ENCODE data around the gene SYDE2.
"Not testable (repeated sequence)": the region's sequence is repeated elsewhere in the genome, so short reads cannot be mapped to it uniquely, and the experiment has no call there.

Gene SYDE2

DNA sequence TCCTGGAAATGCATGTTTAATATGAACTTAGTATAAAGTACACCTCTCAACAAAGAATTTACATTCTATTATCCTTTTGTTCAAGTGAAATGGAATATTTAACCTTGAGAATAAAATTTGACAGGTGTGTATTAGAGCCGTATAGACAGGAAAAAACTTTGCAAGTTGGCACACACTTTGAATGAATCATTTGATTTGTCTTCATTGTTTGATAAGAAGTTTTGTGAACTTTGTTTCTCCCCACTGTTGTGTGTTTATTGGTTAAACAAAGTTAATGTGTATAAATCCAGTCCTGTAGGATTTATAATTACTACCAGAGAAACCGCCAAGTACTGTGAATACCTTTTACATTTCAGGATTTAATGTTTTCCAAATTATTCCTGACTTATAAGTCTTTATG, 2.0 kb downstream of the SYDE2 start:
- H3K27ac ChIP-seq, result no peak overlapping the region
- TF ChIP-seq, protein P1, sequence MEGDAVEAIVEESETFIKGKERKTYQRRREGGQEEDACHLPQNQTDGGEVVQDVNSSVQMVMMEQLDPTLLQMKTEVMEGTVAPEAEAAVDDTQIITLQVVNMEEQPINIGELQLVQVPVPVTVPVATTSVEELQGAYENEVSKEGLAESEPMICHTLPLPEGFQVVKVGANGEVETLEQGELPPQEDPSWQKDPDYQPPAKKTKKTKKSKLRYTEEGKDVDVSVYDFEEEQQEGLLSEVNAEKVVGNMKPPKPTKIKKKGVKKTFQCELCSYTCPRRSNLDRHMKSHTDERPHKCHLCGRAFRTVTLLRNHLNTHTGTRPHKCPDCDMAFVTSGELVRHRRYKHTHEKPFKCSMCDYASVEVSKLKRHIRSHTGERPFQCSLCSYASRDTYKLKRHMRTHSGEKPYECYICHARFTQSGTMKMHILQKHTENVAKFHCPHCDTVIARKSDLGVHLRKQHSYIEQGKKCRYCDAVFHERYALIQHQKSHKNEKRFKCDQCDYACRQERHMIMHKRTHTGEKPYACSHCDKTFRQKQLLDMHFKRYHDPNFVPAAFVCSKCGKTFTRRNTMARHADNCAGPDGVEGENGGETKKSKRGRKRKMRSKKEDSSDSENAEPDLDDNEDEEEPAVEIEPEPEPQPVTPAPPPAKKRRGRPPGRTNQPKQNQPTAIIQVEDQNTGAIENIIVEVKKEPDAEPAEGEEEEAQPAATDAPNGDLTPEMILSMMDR (conservative IDR thresholded peaks at IDR 0.05), result no peak

DNA sequence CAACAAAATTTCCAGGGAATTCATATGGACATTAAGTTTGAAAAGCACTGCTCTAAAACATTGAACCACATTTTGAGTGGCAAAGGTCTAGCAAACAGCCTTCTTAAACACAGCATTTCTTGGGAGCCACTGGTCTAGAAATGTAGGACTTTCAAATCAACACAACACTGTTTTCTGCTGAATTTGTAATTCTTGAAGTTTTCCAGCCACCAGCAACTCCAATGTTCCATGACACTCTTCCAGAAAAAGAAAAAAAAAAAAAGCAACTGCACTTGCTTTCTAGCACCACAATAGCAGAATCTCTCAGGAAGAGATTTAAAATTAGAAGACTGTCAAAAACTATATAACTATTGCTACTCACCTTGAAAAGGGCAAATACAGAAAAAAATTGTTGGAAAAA, 4.5 kb downstream of the SYDE2 start:
- no peak overlapping the region for H3K27ac ChIP-seq
- TF ChIP-seq, protein P1 (conservative IDR thresholded peaks at IDR 0.05), result no peak

DNA sequence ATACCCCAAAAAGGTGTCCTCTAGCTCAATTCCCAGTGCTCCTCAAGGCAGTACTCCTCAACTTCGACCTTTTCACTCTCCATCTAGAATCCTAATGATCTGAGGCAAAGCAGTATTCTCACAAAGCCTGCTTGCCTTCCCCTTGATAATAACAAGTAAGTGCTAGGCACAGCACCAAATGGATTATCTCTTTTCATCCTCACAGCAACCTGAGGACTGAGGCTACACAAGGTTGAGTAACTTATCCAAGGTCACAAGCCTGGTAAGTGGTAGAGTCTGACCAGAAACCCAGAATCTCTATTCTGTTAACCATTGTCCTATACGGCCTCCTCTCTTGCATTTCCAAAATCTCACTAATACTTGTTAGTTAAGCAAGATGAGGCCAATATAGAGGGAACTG, 5.1 kb downstream of the SYDE2 start:
- TF ChIP-seq, protein P1 (conservative IDR thresholded peaks at IDR 0.05), result no peak
- no peak overlapping the region for H3K27ac ChIP-seq

DNA sequence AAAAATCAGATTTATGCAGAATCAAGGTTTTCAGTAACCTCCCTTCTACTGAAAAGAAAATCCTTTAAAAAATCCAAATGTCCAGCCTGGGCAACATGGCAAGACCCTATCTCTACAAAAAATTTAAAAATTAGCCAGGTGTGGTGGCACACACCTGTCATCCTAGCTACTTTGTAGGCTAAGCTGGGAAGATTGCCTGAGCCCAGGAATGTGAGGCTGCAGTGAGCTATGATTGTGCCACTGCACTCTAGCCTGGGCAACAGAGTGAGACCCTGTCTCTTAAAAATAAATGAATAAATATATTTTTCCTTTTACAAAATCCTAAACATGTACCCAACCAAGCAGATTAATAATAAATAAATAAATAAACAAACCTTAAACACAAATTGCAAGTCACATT, 8.7 kb downstream of the SYDE2 start:
- H3K27ac ChIP-seq, result not testable (repeated sequence)

DNA sequence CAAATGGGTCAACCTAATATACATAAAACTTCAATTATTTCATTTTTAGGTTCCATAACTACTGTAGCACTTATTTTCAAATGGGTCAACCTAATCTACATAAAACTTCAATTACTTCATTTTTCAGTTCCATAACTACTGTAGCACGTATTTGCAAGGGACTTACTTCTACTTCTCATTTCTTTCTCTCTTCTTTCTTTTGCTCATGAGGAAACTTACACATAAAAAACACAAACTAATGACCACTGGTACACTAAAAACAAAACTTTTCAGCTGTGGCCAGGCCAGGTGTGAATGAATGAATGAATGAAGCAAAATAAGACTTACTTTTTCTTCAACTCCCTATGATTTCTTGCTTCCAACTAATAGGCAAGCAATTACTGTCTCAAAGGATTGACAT, 11.7 kb downstream of the SYDE2 start:
- H3K27ac ChIP-seq, result no peak overlapping the region
- TF ChIP-seq, protein P1 (conservative IDR thresholded peaks at IDR 0.05), result no peak

DNA sequence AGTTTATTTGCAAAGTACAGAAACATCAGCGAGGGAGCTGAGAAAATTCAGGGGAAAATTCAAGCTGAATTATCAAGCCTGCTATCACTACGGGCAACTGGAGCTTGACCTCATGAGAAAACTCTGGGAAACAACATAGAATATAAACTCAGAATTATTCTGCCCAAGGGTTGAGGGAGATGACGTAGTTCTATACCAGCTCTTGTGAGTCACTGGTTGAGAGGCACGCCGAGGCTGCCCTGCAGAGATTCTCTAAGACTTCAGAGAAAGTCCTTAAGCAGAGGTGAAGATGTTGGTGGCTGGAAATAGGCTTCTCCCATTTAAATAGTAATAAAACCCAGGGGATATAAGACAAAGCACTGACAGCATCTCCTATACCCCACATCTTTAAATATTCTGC, 12.3 kb downstream of the SYDE2 start:
- no peak overlapping the region for H3K27ac ChIP-seq
- TF ChIP-seq, protein P1 (conservative IDR thresholded peaks at IDR 0.05), result no peak

DNA sequence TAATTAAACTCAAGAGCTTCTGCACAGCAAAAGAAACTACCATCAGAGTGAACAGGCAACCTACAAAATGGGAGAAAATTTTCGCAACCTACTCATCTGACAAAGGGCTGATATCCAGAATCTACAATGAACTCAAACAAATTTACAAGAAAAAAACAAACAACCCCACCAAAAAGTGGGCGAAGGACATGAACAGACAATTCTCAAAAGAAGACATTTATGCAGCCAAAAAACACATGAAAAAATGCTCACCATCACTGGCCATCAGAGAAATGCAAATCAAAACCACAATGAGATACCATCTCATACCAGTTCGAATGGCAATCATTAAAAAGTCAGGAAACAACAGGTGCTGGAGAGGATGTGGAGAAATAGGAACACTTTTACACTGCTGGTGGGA, 13.8 kb downstream of the SYDE2 start:
- not testable (repeated sequence) for H3K27ac ChIP-seq

DNA sequence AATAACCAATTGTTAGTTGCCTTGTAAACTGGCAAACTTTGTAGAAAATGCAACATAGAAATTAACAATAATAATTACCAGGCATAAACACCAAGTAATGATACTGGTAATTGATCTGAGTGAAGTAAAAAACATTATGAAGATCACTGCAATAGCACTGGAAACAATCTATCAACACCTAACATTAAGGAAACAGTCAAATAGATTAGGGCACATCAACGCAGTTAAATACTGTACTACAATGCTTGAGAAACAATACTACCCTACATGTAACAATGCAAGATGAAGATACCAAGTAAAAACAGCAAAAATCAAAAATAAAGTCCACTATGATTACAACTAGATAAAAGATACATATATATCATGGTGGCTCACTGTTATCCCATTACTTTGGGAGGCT, 16.6 kb downstream of the SYDE2 start:
- TF ChIP-seq, protein P1 (conservative IDR thresholded peaks at IDR 0.05), result no peak
- H3K27ac ChIP-seq, result no peak overlapping the region

DNA sequence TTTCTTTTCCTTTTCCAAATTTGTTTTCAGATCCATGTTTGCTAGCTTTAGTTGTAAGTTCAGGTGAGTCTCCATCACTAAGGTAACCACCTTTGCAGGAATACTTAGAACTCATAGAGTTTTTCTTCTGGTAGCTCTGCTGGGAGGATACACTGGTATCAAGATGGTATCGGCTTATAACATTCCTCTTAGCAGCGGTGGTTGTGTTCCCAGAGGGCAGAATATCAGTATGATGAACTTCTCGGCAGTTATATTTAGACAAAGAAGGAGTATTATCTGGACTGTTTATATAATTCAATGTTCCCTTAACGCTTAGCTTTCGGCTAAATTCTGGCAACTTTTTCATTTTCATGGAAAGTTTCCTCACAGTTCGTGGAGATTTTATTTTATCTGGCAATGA, 18.1 kb downstream of the SYDE2 start:
- TF ChIP-seq, protein P1 (conservative IDR thresholded peaks at IDR 0.05), result no peak
- H3K27ac ChIP-seq, result no peak overlapping the region

All from VCaP (cell line).